Right lobe of liver (tissue), 4 donors: ENCODE results near the gene PCDHGA6.
"Not testable (repeated sequence)": the region's sequence is repeated elsewhere in the genome, so short reads cannot be mapped to it uniquely, and the experiment has no call there.

ENCODE experiments used
- POLR2A ChIP-seq: fragments of 450-650 bp; IDR thresholded peaks from one replicate; pipeline ENCODE4 v1.6.1; 2017; ENCODE audit warnings: antibody characterized with exemption, mild to moderate bottlenecking
- TF ChIP-seq, protein P1 (sequence below), 4 donors: fragments of 200-600 bp in 3 of 4; fragments of 450-650 bp in 1 of 4; IDR thresholded peaks; one replicate each; pipeline versions ENCODE4 v1.5.1 to v1.8.0; 2016 to 2022; ENCODE audit warnings: antibody characterized with exemption in 4 of 4, mild to moderate bottlenecking in 2 of 4
- donor health status: DM: no; HTN: no; CAD: no.
- donor health status: DM: no; HTN: no; CAD: no.
- donor health status: DM: no; HTN: yes; CAD: no.

DNA sequence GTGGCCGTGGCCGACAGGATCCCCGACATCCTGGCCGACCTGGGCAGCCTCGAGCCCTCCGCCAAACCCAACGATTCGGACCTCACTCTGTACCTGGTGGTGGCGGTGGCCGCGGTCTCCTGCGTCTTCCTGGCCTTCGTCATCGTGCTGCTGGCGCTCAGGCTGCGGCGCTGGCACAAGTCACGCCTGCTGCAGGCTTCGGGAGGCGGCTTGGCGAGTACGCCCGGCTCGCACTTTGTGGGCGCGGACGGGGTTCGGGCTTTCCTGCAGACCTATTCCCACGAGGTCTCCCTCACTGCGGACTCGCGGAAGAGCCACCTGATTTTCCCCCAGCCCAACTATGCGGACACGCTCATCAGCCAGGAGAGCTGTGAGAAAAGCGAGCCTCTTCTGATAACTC is 27.7 kb upstream of the PCDHGA6 start:
- TF ChIP-seq, protein P1, sequence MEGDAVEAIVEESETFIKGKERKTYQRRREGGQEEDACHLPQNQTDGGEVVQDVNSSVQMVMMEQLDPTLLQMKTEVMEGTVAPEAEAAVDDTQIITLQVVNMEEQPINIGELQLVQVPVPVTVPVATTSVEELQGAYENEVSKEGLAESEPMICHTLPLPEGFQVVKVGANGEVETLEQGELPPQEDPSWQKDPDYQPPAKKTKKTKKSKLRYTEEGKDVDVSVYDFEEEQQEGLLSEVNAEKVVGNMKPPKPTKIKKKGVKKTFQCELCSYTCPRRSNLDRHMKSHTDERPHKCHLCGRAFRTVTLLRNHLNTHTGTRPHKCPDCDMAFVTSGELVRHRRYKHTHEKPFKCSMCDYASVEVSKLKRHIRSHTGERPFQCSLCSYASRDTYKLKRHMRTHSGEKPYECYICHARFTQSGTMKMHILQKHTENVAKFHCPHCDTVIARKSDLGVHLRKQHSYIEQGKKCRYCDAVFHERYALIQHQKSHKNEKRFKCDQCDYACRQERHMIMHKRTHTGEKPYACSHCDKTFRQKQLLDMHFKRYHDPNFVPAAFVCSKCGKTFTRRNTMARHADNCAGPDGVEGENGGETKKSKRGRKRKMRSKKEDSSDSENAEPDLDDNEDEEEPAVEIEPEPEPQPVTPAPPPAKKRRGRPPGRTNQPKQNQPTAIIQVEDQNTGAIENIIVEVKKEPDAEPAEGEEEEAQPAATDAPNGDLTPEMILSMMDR (IDR thresholded peaks at IDR 0.05) = not testable (repeated sequence)
- TF ChIP-seq POLR2A = not testable (repeated sequence)
